RKO (cell line): ENCODE data around the gene ARHGAP42.
A peak's percentile ranks its signal among the peaks of the same experiment; 100 is the strongest.

Source experiments
- DNase-seq: peaks from one replicate; pipeline ENCODE4 v3.0.0-alpha.2; 2016; ENCODE audit warnings: low spot score

Gene ARHGAP42

DNA sequence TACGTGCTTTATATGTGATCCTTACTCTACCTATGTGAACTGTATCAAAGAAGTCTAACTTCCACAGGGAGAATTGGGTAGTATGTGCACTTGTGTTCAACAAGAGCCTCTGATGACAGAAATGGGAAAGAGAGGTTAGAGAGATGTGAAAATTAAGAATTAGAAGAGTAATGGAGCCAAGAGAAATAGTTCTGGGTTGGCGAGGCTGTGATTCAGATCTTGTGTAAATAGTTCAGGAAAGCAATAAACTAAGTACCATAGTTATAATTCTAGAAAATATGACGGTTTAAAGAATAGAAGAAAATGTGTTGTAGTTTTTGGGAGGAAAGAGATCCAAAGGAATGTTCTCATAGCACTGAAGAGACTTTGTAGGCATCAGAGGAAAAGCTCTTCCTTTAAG is 112.4 kb downstream of the ARHGAP42 start:
- DNase-seq = no peak

DNA sequence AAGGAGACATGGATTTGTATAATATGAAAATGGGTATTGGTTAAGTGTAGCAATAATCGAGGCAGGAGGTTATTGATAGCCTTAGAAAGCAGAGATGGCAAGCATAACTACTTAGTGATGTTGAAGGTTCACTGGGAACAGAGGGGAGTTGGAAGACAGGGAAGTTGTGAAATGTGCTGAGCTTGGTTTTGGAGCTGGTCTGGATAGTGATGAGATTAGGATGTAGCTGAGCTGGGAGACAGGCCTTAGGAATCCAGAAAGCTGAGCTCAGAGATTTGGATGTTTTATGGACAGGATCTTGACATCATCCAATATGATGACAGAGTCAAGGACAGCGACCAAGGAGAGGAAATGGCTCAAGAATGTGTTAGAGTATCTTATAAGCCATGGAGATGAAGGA is 113.1 kb downstream of the ARHGAP42 start:
- DNase-seq = no peak

DNA sequence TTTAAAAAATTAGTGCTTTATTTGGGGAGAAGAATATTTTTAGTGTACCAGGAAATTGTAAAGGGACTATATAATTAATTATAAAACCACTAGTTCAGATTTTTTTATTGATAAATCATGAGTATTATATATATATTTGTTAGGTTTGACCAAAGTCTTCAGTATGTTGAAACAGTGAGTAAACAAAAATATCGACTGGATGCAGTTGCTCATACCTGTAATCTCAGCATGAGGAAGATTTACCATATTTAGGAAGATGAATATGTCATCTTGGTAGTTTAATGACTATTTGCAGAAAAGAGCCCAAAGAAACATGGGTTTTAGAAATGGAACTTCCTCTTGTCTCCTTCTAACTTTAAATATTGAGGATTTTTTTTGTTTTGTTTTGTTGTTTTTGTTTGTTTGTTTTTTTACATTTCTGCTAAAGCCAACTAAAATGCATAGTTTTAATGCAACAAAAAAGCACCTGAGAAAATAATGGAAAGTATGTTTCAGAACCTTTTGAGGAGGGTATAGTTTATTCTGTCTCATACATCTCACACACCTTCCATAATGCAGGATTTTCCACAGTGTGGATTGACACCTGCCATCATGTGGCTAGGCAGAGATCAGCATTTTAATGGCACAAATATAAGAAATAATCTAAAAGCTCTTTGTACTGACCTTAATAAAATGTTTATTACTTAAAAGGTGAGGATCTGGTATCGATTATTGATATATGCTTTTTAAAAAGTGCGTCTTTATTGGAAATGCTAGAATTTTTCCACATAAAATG is 114.3 kb downstream of the ARHGAP42 start:
- DNase-seq = no peak

DNA sequence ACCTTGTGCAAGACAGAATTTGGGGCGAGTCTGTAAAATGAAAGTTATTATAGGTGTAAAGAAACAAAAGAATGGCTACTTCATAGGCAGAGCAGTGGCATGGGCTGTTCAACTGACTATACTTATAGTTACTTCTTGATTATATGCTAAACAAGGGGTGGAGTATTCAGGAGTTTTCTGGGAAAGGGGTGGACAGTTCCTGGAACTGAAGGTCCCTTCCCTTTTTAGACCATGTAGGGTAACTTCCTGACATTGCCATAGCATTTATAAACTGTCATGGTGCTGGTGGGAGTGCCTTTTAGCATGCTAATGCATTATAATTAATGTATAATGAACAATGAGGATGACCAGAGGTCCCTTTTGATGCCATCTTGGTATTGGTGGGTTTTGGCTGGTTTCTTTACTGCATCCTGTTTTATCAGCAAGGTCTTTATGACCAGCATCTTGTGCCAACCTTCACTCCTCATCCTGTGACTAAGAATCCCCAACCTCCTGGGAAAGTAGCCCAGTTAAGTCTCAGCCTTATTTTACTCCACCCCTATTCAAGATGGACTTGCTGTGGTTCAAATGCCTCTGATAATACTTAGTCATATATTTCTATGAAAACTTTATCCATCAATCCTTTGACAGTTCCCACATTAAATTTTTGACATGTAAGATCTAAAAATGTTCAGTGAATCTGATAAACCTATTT is 118.6 kb downstream of the ARHGAP42 start:
- DNase-seq = peak; percentile 34

DNA sequence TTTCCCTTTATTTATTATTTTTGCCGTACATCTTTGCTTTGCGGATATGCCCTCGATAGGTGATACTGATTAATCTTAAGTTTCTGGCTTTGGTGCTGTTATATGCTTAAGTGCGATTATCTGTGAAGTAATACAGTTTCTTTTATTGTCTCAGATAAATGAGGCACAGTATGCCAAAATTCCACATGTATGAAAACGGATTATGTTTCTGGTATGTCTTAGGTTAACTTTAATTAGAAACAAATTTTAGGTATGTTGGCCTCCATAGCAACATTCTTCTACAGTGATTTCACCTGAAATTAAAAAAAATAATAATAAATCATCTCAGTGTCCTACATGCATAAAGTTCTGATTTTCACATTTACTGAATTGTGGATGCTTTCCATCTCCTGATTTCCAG is 119.2 kb downstream of the ARHGAP42 start:
- no peak for DNase-seq

DNA sequence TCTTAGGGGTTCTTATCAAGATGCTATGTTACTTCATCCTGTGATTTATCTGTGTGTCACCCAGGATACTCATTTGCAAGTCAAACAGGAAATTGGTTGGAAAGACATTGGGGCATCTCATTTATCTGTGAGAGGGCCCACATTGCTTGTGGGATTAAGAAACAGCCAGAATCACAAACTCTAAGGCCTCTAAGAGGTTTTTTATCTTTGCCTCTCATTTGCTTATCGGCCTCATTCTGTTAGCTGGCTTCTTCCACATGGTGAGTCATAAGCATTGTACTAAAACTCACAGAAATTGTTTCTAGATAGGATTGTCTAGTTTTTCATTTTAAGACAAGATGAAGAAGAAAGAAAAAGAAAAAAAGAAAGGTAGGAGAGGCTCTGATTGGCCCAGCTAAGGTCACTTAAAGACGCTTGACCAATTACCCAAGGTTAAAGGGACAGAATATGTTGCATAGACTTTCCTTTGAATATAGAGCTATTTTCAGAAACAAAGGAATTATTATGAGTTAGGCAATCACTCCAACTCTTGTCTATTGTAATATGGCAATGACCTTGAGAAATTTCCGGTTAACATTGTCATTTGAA is 121.9 kb downstream of the ARHGAP42 start:
- DNase-seq = peak; percentile 79

GRCh38 chr11:100810146-100810545 is 123.1 kb downstream of the ARHGAP42 start:
- no peak for DNase-seq

DNA sequence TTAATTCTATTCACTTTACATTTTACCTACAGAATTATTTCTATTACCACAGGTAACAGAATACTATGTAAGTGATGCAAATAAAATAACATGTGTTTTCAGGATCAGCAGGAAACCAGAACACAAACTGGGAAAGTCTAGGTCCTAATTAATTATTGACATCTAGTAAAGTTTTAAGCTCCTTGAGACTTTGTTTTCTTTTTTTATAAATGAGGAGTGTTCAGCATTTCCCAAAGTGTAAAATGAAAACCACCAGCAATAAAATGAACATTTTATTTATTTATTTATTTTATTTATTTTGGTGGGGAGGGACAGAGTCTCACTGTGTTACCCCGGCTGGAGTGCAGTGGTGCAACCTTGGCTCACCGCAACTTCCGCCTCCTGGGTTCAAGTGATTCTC is 123.6 kb downstream of the ARHGAP42 start:
- DNase-seq = no peak

GRCh38 chr11:100812517-100812916 is 125.4 kb downstream of the ARHGAP42 start:
- DNase-seq = no peak

- no peak for DNase-seq
Observed at GRCh38 chr11:100815787-100816330, 128.8 kb downstream of the ARHGAP42 start.

GRCh38 chr11:100816823-100817222 is 129.7 kb downstream of the ARHGAP42 start:
- no peak for DNase-seq

- DNase-seq = no peak
Observed at GRCh38 chr11:100817620-100818019, 130.5 kb downstream of the ARHGAP42 start.

DNA sequence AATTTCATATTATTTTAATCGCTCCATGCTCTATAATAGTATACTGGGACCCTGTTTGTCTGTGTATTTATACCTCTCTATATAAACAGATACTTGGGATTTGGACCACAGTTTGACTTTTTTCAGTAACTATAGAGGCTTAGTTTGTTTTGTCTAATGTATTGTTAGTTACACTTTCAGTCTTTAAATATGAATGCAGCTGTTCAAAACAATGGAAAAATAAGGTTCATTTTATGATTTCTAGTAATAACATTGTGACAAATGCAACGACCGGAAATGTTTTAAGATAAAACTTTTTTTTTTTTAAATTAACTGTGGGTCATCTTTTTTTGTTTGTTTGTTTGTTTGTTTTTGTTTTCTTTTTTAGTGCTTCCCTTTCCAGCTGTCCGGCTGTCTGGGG is 133.5 kb downstream of the ARHGAP42 start:
- no peak for DNase-seq

- DNase-seq = no peak
Observed at GRCh38 chr11:100821198-100821597, 134.1 kb downstream of the ARHGAP42 start.

DNA sequence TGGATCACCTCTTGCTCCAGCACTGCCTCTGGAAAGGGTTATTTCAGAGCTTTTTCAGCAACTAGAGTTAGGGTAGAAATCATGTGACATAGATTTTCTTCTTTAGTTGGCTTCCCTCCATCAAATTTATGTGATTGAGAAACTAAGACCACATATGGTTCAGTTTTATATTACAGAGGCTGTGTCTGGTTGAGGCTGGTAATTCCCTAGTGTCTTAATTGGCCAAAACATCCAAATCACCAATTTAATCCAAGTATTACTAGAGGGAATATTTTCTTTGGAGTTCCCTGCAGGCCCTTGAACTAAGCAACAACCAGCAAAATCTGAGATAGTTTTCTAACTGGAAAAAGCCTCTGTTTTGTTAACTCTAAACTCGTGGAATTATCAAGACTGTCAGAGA is 136.3 kb downstream of the ARHGAP42 start:
- DNase-seq = no peak

DNA sequence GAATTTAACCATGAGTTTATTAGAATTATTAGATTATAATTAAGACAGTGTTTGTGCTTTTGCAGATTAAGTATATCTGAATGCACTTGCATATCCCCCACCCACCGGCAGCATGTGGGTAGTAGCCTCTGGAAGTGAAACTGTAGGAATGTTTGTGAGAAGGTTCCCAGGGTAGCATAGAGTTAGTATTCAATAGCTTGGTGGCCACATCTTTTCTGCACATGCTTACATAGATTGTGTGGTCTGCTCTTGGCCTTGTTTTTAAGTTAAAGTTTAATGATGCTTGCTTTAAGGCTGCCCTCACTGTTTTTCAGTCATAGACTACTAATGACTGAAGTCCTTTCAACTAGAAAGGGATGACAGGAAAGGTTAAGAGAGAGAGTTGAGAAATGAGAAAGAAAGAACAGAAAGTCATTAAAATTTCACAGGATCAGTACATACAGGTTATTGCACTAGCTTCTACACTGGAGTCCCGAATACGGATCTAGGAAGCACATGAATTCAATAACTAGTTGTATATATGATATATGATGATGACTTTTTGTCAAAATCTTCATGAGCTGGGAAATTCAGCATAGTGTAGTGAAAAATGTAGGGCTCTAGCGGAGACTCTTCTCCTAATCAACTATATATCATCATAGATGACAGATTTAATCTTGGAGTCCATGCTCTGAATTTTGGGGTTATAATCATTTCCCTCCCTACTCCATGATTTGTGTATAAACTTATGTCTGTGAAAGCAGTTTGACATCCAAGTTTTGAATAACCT is 137.1 kb downstream of the ARHGAP42 start:
- DNase-seq = no peak

- DNase-seq = no peak
Observed at GRCh38 chr11:100825626-100826025, 138.5 kb downstream of the ARHGAP42 start.

DNA sequence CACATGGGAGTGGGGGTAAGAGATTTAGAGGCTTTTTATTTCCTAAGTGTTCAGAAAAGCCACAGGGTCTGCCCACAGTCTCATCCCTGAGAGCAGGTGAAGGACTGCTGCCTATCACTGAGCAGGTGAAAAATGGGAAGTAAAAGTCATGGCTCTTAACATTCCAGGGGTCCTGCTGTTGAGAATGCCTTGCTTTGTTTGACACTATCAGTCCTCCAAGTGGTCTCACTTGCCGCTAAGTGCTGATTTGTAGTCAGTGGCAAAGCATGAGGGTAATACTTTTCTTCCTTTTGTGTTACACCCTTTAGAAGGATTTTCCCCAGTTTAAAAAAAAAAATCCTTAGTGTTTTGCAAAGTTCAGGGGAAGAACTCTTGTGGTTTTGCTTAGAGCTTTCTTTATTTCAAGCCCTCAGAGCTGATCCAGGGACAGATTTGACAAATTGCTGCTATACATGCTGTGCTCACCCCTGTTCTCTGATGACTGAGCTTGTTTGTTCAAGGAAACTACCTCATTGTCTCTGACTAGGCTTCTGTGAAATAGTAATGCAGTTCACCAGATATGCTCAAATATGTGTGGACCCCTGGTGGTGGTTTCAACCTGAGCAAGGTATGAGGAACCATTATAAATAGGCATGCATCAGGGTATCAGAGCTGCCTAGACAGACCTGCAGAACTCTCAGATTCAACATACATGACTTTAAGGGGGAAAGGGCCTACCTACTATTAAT is 141.0 kb downstream of the ARHGAP42 start:
- DNase-seq = peak; percentile 48

DNA sequence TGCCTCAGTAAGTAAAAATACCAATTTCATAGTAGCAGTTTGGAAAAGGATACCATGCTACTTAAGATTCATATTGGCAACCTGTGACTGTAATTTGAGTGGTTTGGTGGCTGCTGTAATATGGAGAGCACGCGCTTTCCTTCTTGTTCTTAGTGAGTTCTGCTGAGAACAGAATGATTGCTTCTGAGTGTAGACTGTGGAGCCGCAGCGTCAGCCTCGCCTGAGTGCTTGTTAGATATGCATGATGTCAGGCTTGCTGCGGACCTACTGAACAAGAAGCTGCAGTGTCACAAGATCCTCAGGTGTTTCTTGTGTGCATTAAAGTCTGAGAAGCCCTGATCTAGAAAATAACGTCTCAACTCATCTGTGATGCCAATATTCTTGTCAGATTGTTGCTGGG is 143.2 kb downstream of the ARHGAP42 start:
- no peak for DNase-seq

DNA sequence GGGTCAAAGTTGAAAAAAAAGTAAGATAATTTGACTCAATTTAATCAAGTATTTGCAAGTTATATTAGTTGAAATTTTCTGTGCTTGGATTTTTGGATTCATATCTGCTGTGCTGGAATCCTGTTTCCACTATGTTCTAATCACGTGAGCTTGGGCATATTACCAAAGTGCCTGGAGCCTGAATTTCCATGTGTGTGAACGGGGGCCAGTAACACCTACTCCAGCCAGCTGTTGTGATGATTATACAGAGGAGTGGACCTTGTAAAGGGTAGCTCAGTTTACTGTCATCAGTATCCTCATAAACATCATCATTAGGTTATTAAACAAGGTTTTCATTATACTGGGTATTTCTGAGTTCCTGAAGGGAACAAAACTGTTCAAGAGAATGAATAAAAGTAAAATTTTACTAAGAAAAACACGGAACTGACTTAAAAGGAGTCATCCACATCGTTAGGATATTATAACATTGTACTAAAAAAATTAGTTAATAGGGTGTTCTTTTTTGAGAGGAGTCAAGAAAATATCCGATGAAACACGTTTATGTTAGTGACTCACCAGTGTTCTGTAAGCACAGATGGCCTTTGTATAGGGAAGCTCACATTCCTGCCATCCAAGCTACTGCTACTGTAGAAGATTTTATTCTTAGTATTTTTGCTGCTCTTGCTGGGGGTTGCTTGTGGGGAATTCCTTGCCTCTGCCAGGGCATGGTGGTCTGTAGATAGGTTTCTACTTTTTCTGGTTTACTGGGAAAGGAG is 144.1 kb downstream of the ARHGAP42 start:
- no peak for DNase-seq
